Inflammatory macrophage treated with lipopolysaccharide for 1 hour (primary cell): ENCODE data around the gene GRB2.
"Not testable (repeated sequence)": the region's sequence is repeated elsewhere in the genome, so short reads cannot be mapped to it uniquely, and the experiment has no call there.

Source experiments
- DNase-seq, 2 donors: peaks; one replicate each; pipeline ENCODE4 v3.0.0-alpha.2; 2020 to 2022

Gene GRB2

GRCh38 chr17:75384751-75385150 is 20.7 kb downstream of the GRB2 start:
- DNase-seq = no peak

GRCh38 chr17:75383842-75384195 is 21.7 kb downstream of the GRB2 start:
- DNase-seq = no peak

- DNase-seq = no peak
These were observed 24.7 kb downstream of the GRB2 start for GRCh38 chr17:75380750-75381149.

GRCh38 chr17:75380315-75380714 is 25.2 kb downstream of the GRB2 start:
- DNase-seq = no peak

- not testable (repeated sequence) for DNase-seq
These were observed 26.1 kb downstream of the GRB2 start for GRCh38 chr17:75379426-75379825.

GRCh38 chr17:75373280-75373679 is 32.2 kb downstream of the GRB2 start:
- DNase-seq = no peak

GRCh38 chr17:75371981-75372380 is 33.5 kb downstream of the GRB2 start:
- no peak for DNase-seq

GRCh38 chr17:75371339-75371738 is 34.1 kb downstream of the GRB2 start:
- DNase-seq = peak; percentile 80 to 91

- DNase-seq = no peak
These were observed 35.1 kb downstream of the GRB2 start for GRCh38 chr17:75370286-75370915.

- DNase-seq = not testable (repeated sequence)
These were observed 37.4 kb downstream of the GRB2 start for GRCh38 chr17:75367838-75368789.

GRCh38 chr17:75367312-75367711 is 38.2 kb downstream of the GRB2 start:
- no peak for DNase-seq

- no peak for DNase-seq
These were observed 39.0 kb downstream of the GRB2 start for GRCh38 chr17:75366432-75366831.

- DNase-seq = no peak
These were observed 39.6 kb downstream of the GRB2 start for GRCh38 chr17:75365931-75366275.

- no peak for DNase-seq
These were observed 40.2 kb downstream of the GRB2 start for GRCh38 chr17:75365009-75365930.

GRCh38 chr17:75364078-75364477 is 41.4 kb downstream of the GRB2 start:
- DNase-seq = no peak

- no peak for DNase-seq
These were observed 43.5 kb downstream of the GRB2 start for GRCh38 chr17:75361996-75362395.

GRCh38 chr17:75361344-75361743 is 44.1 kb downstream of the GRB2 start:
- DNase-seq = no peak

GRCh38 chr17:75356260-75356937 is 49.1 kb downstream of the GRB2 start:
- DNase-seq = peak in 1 of 2 donors; percentile 13

- no peak for DNase-seq
These were observed 52.3 kb downstream of the GRB2 start for GRCh38 chr17:75353176-75353575.

GRCh38 chr17:75352079-75352569 is 53.4 kb downstream of the GRB2 start:
- peak; percentile 27 to 44 for DNase-seq

- DNase-seq = no peak
These were observed 54.8 kb downstream of the GRB2 start for GRCh38 chr17:75350706-75351105.

GRCh38 chr17:75350029-75350428 is 55.4 kb downstream of the GRB2 start:
- DNase-seq = no peak
